HG03565 (cell line): ENCODE data around the gene IMMP2L.
"Not testable (repeated sequence)": the region's sequence is repeated elsewhere in the genome, so short reads cannot be mapped to it uniquely, and the experiment has no call there.

Source experiments
- ATAC-seq: cut with Tn5 transposase; IDR thresholded peaks from one replicate; pipeline ENCODE4 v1.9.1; 2021; ENCODE audit warnings: mild to moderate bottlenecking, moderate library complexity; ENCODE audit not compliant: unreplicated experiment

Gene IMMP2L

DNA sequence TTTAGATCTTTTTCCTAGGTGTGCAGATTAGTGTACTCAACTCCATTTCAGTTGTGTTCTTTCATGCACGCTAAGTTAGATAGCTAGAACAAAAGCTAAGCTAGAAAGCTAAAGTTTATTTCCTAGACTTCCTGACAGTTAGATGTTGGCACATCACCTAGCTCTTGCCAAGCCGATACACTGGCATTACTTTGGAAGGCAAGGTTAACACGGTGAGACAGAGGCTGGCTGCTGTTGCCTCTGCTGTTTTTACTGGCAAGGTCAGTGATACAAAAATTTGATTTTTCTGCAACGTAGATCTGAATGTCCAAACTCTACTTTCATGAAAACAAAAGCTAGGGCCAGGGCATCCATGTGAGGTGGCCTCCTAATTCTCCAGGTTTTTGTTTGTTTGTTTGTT, 203.4 kb downstream of the IMMP2L start:
- ATAC-seq = no peak

DNA sequence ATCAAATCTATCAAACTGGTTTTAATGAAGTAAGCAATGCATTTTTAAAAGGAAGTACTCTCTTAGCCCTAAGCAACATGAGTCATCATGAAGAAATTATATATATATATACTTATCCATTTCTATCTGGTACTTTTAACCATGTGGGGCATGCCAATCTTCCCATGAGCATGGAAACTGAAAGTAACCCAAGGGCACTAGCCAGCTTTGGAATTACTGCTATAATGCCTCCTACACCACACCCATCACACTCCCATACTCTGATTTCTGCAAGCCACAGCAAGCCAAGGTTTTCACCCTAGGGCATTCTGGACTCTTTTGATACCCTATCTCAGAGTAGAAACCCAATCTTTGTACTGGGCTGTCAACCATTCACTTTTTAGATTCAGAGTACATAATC, 204.6 kb downstream of the IMMP2L start:
- no peak for ATAC-seq

GRCh38 chr7:111356941-111357340, 205.4 kb downstream of the IMMP2L start:
- no peak for ATAC-seq

- no peak for ATAC-seq
Observed at GRCh38 chr7:111352319-111352718, 210.0 kb downstream of the IMMP2L start.

DNA sequence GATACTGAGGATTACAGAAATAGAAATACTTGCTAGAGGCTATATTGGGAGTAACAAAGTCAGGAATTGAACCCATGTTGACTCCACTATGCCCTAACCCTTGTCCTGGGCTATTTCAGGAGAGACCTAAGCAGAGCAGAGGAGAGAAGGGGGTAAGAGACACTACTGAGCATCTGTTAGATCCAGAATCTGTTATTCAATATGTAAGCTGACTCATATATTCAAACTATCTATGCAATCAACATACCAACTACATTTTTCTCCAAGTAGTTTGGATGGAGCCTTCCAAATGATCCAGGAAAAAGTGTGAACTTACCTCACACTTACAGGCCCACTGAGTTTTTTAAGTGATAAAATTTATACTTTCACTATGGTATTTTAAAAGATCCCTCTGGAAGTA, 216.1 kb downstream of the IMMP2L start:
- ATAC-seq = no peak

GRCh38 chr7:111343017-111343416, 219.3 kb downstream of the IMMP2L start:
- ATAC-seq = no peak

DNA sequence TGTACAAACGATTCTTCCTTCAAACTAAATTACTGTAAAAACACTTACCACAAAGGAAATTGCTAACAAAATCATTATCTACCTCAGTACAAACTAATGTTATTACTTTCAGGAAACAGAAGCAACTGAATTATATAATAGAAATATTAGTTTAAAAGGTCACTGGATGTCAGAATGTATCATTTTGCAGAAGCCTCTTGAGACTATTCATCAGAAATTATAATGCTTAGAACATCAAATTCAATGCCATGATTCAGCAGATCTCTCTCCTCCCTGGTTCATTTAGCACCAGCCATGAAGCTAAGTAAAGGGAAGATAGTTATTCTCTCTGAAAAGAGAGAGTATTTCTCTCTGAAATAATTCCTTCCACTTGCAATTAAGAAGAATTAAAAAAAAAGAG, 223.3 kb downstream of the IMMP2L start:
- no peak for ATAC-seq

DNA sequence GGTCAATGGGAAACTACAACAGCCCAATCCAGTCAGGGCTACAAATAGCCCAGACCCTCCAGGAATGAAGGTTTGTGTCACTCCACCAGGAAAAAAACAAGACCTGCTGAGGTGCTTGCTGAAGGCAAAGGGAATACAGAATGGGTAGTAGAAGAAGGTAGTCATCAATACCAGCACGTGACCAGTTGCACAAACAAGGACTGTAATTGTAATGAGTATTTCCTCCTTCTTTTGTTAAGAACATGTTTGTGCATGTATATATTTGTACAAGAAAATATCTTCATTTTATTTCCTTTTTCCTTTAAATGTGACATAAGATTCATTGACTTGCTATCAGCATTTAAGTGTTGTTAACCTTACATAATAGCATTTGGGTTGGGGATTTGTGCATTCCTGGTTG, 229.3 kb downstream of the IMMP2L start:
- ATAC-seq = no peak

GRCh38 chr7:111330235-111330523, 232.1 kb downstream of the IMMP2L start:
- no peak for ATAC-seq

DNA sequence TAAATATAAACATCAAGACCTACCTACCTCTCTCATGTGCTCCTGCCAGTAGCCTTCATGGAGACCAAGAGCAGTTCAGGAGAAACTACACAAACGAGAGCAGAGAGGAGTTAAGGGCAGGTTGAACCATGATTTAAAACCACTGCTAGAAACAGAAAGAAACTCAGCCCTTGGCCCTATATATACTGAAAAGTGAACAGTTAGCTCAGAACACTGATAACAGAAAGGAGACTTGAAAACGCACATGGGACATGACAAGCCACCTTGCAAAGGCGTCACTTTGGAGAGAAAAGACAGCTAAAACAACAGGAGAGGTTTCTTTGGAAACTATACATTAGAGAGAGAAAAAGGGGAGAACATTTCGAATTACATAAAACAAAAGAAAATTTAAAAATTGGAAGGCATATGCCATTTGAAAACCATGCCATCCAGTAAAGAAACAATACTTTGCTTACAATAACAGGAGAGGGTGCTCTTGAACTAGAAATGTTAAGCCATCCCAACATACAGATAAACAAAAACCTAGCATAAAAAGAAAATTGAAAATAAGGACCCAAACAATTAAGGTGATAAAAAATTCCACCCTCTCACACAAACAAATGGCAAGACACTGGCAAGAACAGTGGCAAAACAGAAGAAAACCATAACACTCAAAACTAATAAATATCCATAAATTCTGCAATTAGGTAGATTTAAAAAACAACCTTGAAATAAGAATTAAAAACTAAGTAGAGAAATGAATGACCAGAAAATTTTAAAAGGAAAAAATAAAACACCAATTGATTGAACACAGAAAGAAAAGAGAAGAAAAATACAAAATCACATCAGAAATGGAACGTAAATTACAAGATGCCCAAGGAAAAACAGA, 232.7 kb downstream of the IMMP2L start:
- peak; percentile 48 for ATAC-seq

GRCh38 chr7:111328487-111328886, 233.8 kb downstream of the IMMP2L start:
- ATAC-seq = no peak

- no peak for ATAC-seq
Observed at GRCh38 chr7:111324776-111325175, 237.5 kb downstream of the IMMP2L start.

- ATAC-seq = no peak
Observed at GRCh38 chr7:111324228-111324627, 238.1 kb downstream of the IMMP2L start.

DNA sequence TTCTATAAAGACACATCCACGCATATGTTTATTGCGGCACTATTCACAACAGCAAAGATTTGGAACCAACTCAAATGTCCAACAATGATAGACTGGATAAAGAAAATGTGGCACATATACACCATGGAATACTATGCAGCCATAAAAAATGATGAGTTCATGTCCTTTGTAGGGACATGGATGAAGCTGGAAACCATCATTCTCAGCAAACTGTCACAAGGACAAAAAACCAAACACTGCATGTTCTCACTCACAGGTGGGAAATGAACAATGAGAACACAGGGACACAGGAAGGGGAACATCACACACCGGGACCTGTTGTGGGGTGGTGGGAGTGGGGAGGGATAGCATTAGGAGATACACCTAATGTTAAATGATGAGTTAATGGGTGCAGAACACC, 238.6 kb downstream of the IMMP2L start:
- not testable (repeated sequence) for ATAC-seq

DNA sequence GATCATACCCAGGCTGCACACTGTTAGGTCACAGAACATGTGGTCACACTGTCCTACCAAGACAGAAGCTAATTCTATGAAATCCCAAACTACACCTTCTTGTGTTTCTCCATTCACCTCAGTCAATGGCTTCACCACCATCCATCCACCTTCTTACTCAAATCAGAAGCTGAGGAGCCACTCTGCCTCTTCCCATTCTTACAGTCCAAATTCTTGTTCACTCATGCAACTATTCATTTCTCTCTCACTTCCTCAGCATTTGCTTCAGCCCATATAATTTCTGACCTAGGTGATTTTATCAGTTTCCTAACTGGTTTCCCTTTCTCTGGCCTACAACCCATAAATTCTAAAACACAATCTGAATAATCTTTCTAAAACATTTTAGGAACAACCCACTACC, 242.2 kb downstream of the IMMP2L start:
- ATAC-seq = peak; percentile 61

DNA sequence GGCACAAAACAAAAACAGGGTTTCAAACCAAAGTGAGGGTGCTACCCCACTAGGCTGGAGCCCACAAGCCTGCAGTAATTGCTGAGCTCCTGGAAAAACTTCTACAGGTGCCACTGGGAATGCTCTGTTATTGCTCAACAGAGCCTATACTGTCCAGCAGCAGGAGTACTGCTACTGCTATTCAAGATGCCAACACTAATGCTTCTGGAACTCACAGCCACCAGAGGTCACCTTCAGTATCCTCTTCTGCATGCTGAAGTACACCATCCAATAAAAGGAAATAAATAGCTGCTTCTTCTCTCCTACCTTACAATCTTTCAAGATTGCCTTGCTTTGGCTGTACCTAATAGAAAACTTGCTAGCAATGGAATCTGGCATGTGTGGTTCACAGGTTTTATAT, 249.3 kb downstream of the IMMP2L start:
- ATAC-seq = no peak

DNA sequence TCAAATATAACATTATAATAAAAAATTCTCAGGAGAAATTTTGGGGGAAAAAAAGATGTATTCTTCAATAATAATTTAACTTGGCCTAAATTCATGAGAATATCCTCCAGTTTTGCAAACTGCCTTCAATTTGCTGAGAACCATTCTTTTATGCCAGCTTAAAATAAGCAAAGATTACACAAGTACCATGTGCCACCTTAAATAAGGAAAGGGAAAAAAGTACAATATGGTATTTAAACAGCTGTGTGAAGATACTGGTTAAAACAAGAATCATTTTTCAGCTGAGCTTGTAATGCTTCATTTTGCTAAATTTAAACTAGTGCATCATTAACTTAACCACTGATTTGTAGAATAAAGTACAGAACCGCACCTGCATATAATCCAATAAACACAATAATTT, 253.6 kb downstream of the IMMP2L start:
- ATAC-seq = no peak

- no peak for ATAC-seq
Observed at GRCh38 chr7:111301891-111302290, 260.4 kb downstream of the IMMP2L start.

DNA sequence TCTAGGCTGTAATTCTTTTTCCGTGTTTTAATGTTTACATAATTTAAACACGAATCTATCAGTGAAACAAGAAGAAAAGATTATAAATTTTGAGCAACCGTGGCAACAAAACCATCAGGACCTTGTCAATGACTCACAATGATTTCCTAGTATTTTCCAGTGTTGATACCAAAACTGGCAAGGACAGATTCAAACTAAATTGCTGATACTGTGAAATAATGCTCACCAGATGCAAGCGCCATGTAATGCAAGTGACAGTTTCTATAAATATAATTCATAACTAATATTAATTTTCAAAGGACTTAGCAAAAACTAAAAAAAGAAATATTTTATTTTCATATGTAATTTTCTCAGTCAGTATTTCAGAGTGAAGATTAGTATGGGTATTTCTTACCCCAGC, 267.8 kb downstream of the IMMP2L start:
- ATAC-seq = no peak

DNA sequence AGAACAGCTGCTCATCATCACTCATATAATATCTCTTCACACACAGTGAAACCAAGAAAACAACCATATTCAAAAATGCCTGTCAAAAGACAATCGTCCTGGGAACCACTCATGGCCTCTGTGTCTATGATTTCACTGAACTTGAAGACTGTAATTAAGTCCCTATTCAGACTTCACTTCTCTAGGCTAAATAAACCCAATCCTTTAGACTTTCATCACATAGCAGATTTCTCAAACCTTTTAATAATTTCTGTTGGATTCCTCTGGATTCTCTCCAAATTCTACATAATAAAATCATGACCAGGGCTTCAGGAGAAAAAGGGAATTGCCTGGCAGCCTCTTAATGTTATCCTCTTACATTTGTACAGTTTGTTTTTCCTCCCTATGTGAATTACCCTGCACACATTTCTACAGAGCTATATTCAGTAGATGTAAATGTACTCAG, 270.2 kb downstream of the IMMP2L start:
- ATAC-seq = no peak

- ATAC-seq = no peak
Observed at GRCh38 chr7:111290982-111291381, 271.3 kb downstream of the IMMP2L start.

GRCh38 chr7:111290419-111290818, 271.9 kb downstream of the IMMP2L start:
- no peak for ATAC-seq

DNA sequence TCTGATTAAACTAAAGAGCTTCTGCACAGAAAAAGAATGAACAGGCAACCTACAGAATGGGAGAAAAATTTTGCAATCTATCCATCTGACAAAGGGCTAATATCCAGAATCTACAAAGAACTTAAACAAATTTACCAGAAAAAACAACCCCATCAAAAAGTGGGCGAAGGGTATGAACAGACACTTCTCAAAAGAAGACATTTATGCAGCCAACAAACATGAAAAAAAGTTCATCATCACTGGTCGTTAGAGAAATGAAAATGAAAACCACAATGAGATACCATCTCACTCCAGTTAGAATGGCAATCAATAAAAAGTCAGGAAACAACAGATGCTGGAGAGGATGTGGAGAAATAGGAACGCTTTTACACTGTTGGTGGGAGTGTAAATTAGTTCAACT, 273.9 kb downstream of the IMMP2L start:
- ATAC-seq = not testable (repeated sequence)
